ENCODE data around the gene ZNF423.

- TF ChIP-seq, protein P1, sequence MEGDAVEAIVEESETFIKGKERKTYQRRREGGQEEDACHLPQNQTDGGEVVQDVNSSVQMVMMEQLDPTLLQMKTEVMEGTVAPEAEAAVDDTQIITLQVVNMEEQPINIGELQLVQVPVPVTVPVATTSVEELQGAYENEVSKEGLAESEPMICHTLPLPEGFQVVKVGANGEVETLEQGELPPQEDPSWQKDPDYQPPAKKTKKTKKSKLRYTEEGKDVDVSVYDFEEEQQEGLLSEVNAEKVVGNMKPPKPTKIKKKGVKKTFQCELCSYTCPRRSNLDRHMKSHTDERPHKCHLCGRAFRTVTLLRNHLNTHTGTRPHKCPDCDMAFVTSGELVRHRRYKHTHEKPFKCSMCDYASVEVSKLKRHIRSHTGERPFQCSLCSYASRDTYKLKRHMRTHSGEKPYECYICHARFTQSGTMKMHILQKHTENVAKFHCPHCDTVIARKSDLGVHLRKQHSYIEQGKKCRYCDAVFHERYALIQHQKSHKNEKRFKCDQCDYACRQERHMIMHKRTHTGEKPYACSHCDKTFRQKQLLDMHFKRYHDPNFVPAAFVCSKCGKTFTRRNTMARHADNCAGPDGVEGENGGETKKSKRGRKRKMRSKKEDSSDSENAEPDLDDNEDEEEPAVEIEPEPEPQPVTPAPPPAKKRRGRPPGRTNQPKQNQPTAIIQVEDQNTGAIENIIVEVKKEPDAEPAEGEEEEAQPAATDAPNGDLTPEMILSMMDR (IDR thresholded peaks at IDR 0.05 in 8 of 11, conservative IDR thresholded peaks at IDR 0.05 in 3 of 11): no peak
- no peak for TF ChIP-seq POLR2A (IDR thresholded peaks at IDR 0.05)
Measured at GRCh38 chr16:49495596-49496355, 360.1 kb downstream of the ZNF423 start.
